H1 (cell line): ENCODE results near the gene AGFG1. TPM values are rescaled to one million over a fixed set of nuclear protein-coding genes. Genes with fewer than 3 reads are reported as not detected.

Experiments used
- CTCF ChIA-PET: fragments of 300-600 bp; sonication (Branson Sonifier 250); formaldehyde crosslinking; loops from one replicate; lab custom pipeline; 2021; ENCODE audit not compliant: partially characterized antibody; lab: Charles Lee
- POLR2A ChIA-PET: fragments of 300-600 bp; sonication (Branson Sonifier 250); formaldehyde crosslinking; loops from one replicate; lab custom pipeline; 2021; ENCODE audit warnings: inconsistent platforms; ENCODE audit not compliant: partially characterized antibody; lab: Charles Lee
- DNase-seq, 2 experiments: peaks; one replicate each; pipeline versions ENCODE4 v3.0.0 to v3.0.0-alpha.2; 2010 to 2022; ENCODE audit warnings: low spot score in 2 of 2, low read depth in 1 of 2, mixed read lengths in 1 of 2
- FAIRE-seq: peaks from 2 replicates; lab custom pipeline; 2011; peaks lifted over from hg19 to GRCh38; lab: Jason Lieb, UNC
- H2AFZ ChIP-seq: 2 replicates; pipeline ENCODE4 v1.8.1; 2012; ENCODE audit warnings: low read length, inconsistent platforms
- H2AK5ac ChIP-seq: 2 replicates; pipeline ENCODE4 v1.6.1; 2013; ENCODE audit warnings: low read depth, low read length
- H2BK120ac ChIP-seq: replicated peaks from 2 replicates; pipeline ENCODE3; 2013; ENCODE audit warnings: low read depth, low read length, inconsistent platforms
- H2BK12ac ChIP-seq: 2 replicates; pipeline ENCODE4 v1.6.1; 2013; ENCODE audit warnings: low read depth, low read length
- H2BK15ac ChIP-seq: 2 replicates; pipeline ENCODE4 v1.6.1; 2013; ENCODE audit warnings: low read length
- H2BK20ac ChIP-seq: 2 replicates; pipeline ENCODE4 v1.6.1; 2013; ENCODE audit warnings: low read length
- H2BK5ac ChIP-seq: 2 replicates; pipeline ENCODE4 v1.6.1; 2013; ENCODE audit warnings: low read depth, low read length
- H3K14ac ChIP-seq: 2 replicates; pipeline ENCODE4 v1.6.1; 2013; ENCODE audit warnings: inconsistent platforms; ENCODE audit not compliant: insufficient read length
- H3K18ac ChIP-seq: 2 replicates; pipeline ENCODE4 v1.6.1; 2013; ENCODE audit warnings: low read length; ENCODE audit errors: extremely low read depth
- H3K23ac ChIP-seq: 2 replicates; pipeline ENCODE4 v1.6.1; 2013; ENCODE audit warnings: inconsistent platforms; ENCODE audit not compliant: insufficient read length
- H3K23me2 ChIP-seq: 2 replicates; pipeline ENCODE4 v1.6.1; 2013; ENCODE audit warnings: low read depth, low read length
- H3K27ac ChIP-seq: 2 replicates; pipeline ENCODE4 v1.6.1; 2011; ENCODE audit warnings: low read depth, low read length, inconsistent platforms
- H3K27me3 ChIP-seq, 4 experiments: replicated peaks in 1 of 4; 1 replicate in 1 of 4; 2 replicates in 3 of 4; pipeline versions ENCODE4 v1.6.1 to v1.8.1; 2011 to 2013; ENCODE audit warnings: low read length in 3 of 4, mild to moderate bottlenecking in 3 of 4, inconsistent platforms in 2 of 4, mixed read lengths in 2 of 4, moderate library complexity in 1 of 4; ENCODE audit not compliant: control insufficient read depth in 3 of 4, insufficient read depth in 3 of 4; ENCODE audit errors: extremely low read depth in 1 of 4
- H3K36me3 ChIP-seq, 4 experiments: 2 replicates each; pipeline versions ENCODE4 v1.6.1 to v1.8.1; 2011 to 2013; ENCODE audit warnings: mild to moderate bottlenecking in 4 of 4, low read length in 3 of 4, moderate library complexity in 2 of 4, control low read depth in 1 of 4, inconsistent platforms in 1 of 4; ENCODE audit not compliant: insufficient read depth in 4 of 4, control insufficient read depth in 2 of 4
- H3K4ac ChIP-seq: replicated peaks from 2 replicates; pipeline ENCODE3; 2013; ENCODE audit warnings: low read length, low read depth, mixed read lengths, inconsistent platforms; ENCODE audit not compliant: insufficient read length
- H3K4me1 ChIP-seq, 4 experiments: replicated peaks in 1 of 4; 1 replicate in 1 of 4; 2 replicates in 3 of 4; pipeline versions ENCODE4 v1.6.1 to v1.8.1; 2011 to 2013; ENCODE audit warnings: low read length in 3 of 4, inconsistent platforms in 2 of 4, mixed read lengths in 1 of 4; ENCODE audit not compliant: insufficient read depth in 4 of 4, control insufficient read depth in 3 of 4
- H3K4me2 ChIP-seq, 2 experiments: 2 replicates each; pipeline versions ENCODE4 v1.6.1 to v1.8.1; 2011 to 2013; ENCODE audit warnings: low read depth in 2 of 2, low read length in 2 of 2, control low read depth in 1 of 2, inconsistent platforms in 1 of 2, mild to moderate bottlenecking in 1 of 2; ENCODE audit not compliant: insufficient read depth in 1 of 2
- H3K4me3 ChIP-seq, 4 experiments: fragments of 200-600, 300-600 bp in 1 of 4; sonication (generic), shearing (Covaris generic), sonication (Bioruptor Twin) in 1 of 4; 2 replicates each; pipeline versions ENCODE4 v1.5.1 to v1.8.1; 2011 to 2016; ENCODE audit warnings: low read length in 4 of 4, low read depth in 3 of 4, control low read depth in 2 of 4, inconsistent platforms in 2 of 4, mild to moderate bottlenecking in 2 of 4, mixed read lengths in 1 of 4, moderate library complexity in 1 of 4; ENCODE audit not compliant: insufficient read depth in 2 of 4; ENCODE audit errors: extremely low read depth in 1 of 4
- H3K56ac ChIP-seq: replicated peaks from 2 replicates; pipeline ENCODE3; 2013; ENCODE audit warnings: low read depth, mild to moderate bottlenecking, mixed read lengths, low read length, inconsistent platforms; ENCODE audit not compliant: insufficient read length
- H3K79me1 ChIP-seq: 2 replicates; pipeline ENCODE4 v1.6.1; 2013; ENCODE audit warnings: low read depth, low read length, control low read depth
- H3K79me2 ChIP-seq, 2 experiments: 2 replicates each; pipeline versions ENCODE4 v1.6.1 to v1.8.1; 2012 to 2013; ENCODE audit warnings: low read length in 2 of 2, mild to moderate bottlenecking in 2 of 2, inconsistent platforms in 1 of 2; ENCODE audit not compliant: insufficient read depth in 2 of 2, control insufficient read depth in 1 of 2
- H3K9ac ChIP-seq, 4 experiments: replicated peaks in 1 of 4; 1 replicate in 1 of 4; 2 replicates in 3 of 4; pipeline versions ENCODE4 v1.6.1 to v1.8.1; 2011 to 2013; ENCODE audit warnings: low read depth in 3 of 4, low read length in 3 of 4, control low read depth in 2 of 4, mild to moderate bottlenecking in 2 of 4, moderate library complexity in 2 of 4, inconsistent platforms in 1 of 4; ENCODE audit errors: extremely low read depth in 1 of 4
- H3K9me3 ChIP-seq, 2 experiments: 2 replicates each; pipeline versions ENCODE4 v1.6.1 to v1.8.1; 2012 to 2013; ENCODE audit warnings: mild to moderate bottlenecking in 2 of 2, moderate library complexity in 2 of 2, control low read depth in 1 of 2, inconsistent platforms in 1 of 2, low read depth in 1 of 2, low read length in 1 of 2, mixed read lengths in 1 of 2; ENCODE audit not compliant: insufficient read depth in 2 of 2
- H4K20me1 ChIP-seq, 2 experiments: replicated peaks in 1 of 2; 2 replicates each; pipeline versions ENCODE3 to v1.8.1; 2011 to 2013; ENCODE audit warnings: inconsistent platforms in 2 of 2, low read length in 2 of 2, mild to moderate bottlenecking in 1 of 2; ENCODE audit not compliant: insufficient read depth in 2 of 2, control insufficient read depth in 1 of 2
- H4K5ac ChIP-seq: 2 replicates; pipeline ENCODE4 v1.6.1; 2013; ENCODE audit warnings: low read length, low read depth, mixed read lengths, inconsistent platforms; ENCODE audit not compliant: insufficient read length
- H4K8ac ChIP-seq: 2 replicates; pipeline ENCODE4 v1.8.0; 2013; ENCODE audit warnings: mild to moderate bottlenecking, moderate library complexity, low read length, inconsistent platforms; ENCODE audit not compliant: insufficient read depth; ENCODE audit errors: extremely low read depth
- H4K91ac ChIP-seq: replicated peaks from 2 replicates; pipeline ENCODE3; 2013; ENCODE audit warnings: low read length, mixed read lengths, inconsistent platforms; ENCODE audit not compliant: insufficient read length
- ASH2L ChIP-seq: fragments of 200-600, 300-600 bp; sonication (generic); IDR thresholded peaks from one replicate; pipeline ENCODE4 v1.7.1; 2017; ENCODE audit warnings: low read length
- BRCA1 ChIP-seq: IDR thresholded peaks from 2 replicates; pipeline ENCODE4 v1.6.1; 2012; ENCODE audit warnings: low read depth, low read length, improper control_type of control experiment
- CBX5 ChIP-seq: fragments of 300-800, 300-1000 bp; sonication (generic); IDR thresholded peaks from 2 replicates; pipeline ENCODE4 v1.7.1; 2016; ENCODE audit warnings: antibody characterized with exemption, low read length, low read depth
- GTF2F1 ChIP-seq: IDR thresholded peaks from 2 replicates; pipeline ENCODE4 v1.6.1; 2012; ENCODE audit warnings: low read depth, low read length, improper control_type of control experiment, borderline replicate concordance
- HDAC2 ChIP-seq, 2 experiments: fragments of 300-600 bp in 1 of 2; sonication (generic) in 1 of 2; IDR thresholded peaks; 2 replicates each; pipeline ENCODE4 v1.6.1; 2011 to 2012; ENCODE audit warnings: low read depth in 2 of 2, low read length in 2 of 2, mild to moderate bottlenecking in 2 of 2, moderate library complexity in 2 of 2, borderline replicate concordance in 1 of 2, inconsistent platforms in 1 of 2
- HDAC6 ChIP-seq: IDR thresholded peaks from one replicate; pipeline ENCODE4 v1.7.1; 2012; ENCODE audit warnings: low read depth, mild to moderate bottlenecking, inconsistent platforms, low read length, moderate library complexity
- SIRT6 ChIP-seq: IDR thresholded peaks from one replicate; pipeline ENCODE4 v1.7.1; 2012; ENCODE audit warnings: low read length, inconsistent platforms
- SP2 ChIP-seq: IDR thresholded peaks from 2 replicates; pipeline ENCODE4 v1.6.1; 2012; ENCODE audit warnings: mild to moderate bottlenecking, low read length, inconsistent platforms
- SP4 ChIP-seq: IDR thresholded peaks from 2 replicates; pipeline ENCODE4 v1.6.1; 2012; ENCODE audit warnings: low read length, inconsistent platforms
- TAF7 ChIP-seq: optimal IDR thresholded peaks from 2 replicates; pipeline ENCODE3; 2011; ENCODE audit warnings: low read depth, mild to moderate bottlenecking, inconsistent platforms, low read length, moderate library complexity, borderline replicate concordance
- WGBS, 2 experiments: shearing (Covaris generic) in 1 of 2; methylation state at CpG; one replicate each; pipeline versions ENCODE4 v1.1.6 to v1.1.7; 2013 to 2015; ENCODE audit warnings: low lambda C conversion rate in 2 of 2, mixed read lengths in 2 of 2, inconsistent platforms in 1 of 2, low coverage in 1 of 2, missing lambda C conversion rate in 1 of 2; ENCODE audit not compliant: insufficient replicate concordance in 2 of 2, insufficient coverage in 1 of 2, insufficient read length in 1 of 2; ENCODE audit errors: extremely low coverage in 1 of 2, missing lambda C conversion rate in 1 of 2; 5-methylcytosine and 5-hydroxymethylcytosine counted together
- polyA plus RNA-seq, 7 experiments: library from polyadenylated mRNA; depleted of rRNA in 3 of 7; stranded (reverse) in 5 of 7; unstranded in 2 of 7; fragments of >200 nt in 5 of 7; fragments of 200-250 nt in 2 of 7; gene quantifications; 1 replicate in 5 of 7; 2 replicates in 1 of 7; 4 replicates in 1 of 7; pipeline versions ENCODE4 v1.2.1 to v1.2.3, GENCODE V29; 2011 to 2013; ENCODE audit warnings: missing spikeins in 2 of 7, mixed read lengths in 2 of 7
- total RNA-seq: library from RNA; stranded (reverse); fragmentation: NEBNext Ultra II Directional; extraction: Animal tissue kit (Norgen Biotek cat#: 25700); gene quantifications from 2 replicates; pipeline ENCODE4 v1.2.1, GENCODE V29; 2021

Gene AGFG1
- total and polyA plus RNA-seq, 2 of the 8 experiments (the other 6 are each of a cell fraction or from before 2014, with no cell fraction given): 102 to 147 TPM

- H2AK5ac ChIP-seq: no peak overlapping the region
- no peak overlapping the region for H4K5ac ChIP-seq
- H3K23ac ChIP-seq: no peak overlapping the region
- no peak overlapping the region for H2BK5ac ChIP-seq
- no peak overlapping the region for H3K9ac ChIP-seq
- no peaks in the 10 kb centered on the region for H3K4me1 ChIP-seq
- H3K4me2 ChIP-seq: no peak overlapping the region
- H4K20me1 ChIP-seq: no peaks in the 10 kb centered on the region
- no peak for DNase-seq
- FAIRE-seq: no peak
- H2BK120ac ChIP-seq: no peak overlapping the region
- no peak overlapping the region for H3K56ac ChIP-seq
- H3K36me3 ChIP-seq: no peaks in the 10 kb centered on the region
- H3K14ac ChIP-seq: no peak overlapping the region
- no peak overlapping the region for H2BK15ac ChIP-seq
- no peak overlapping the region for H3K18ac ChIP-seq
- H3K27ac ChIP-seq: no peak overlapping the region
- H3K4me3 ChIP-seq: no peak overlapping the region
- H4K8ac ChIP-seq: no peak overlapping the region
- no peak overlapping the region for H2AFZ ChIP-seq
- H3K79me2 ChIP-seq: no peaks in the 10 kb centered on the region
- no peak overlapping the region for H4K91ac ChIP-seq
- ChIA-PET CTCF (interaction anchor here (0.8 to 1.4 kb wide), 4 partner anchors 25 to 221 kb away, joined by 3 read pairs; no protein-coding TSS in a partner anchor), POLR2A (interaction anchor here (1.5 kb wide), 1 partner anchor 13 kb away, joined by 3 read pairs; no protein-coding TSS in a partner anchor)
- H2BK12ac ChIP-seq: no peak overlapping the region
- H3K23me2 ChIP-seq: no peaks in the 10 kb centered on the region
- H3K9me3 ChIP-seq: no peaks in the 10 kb centered on the region
- 64% methylated on average over 1 of the region's 1 CpG; no CpG with 5 or more reads in 1 of the 2 experiments for WGBS, 2 experiments
- H3K79me1 ChIP-seq: no peaks in the 10 kb centered on the region
- no peak overlapping the region for H3K4ac ChIP-seq
- no peak overlapping the region for H2BK20ac ChIP-seq
- no peaks in the 10 kb centered on the region for H3K27me3 ChIP-seq
- TF ChIP-seq SP4 (no peak), HDAC2 (IDR thresholded peaks at IDR 0.05; ENCODE audit: borderline replicate concordance in 1 of 2, low read depth in 2 of 2, low read length in 2 of 2) (no peak), SIRT6 (no peak), CBX5 (no peak), HDAC6 (no peak), GTF2F1 (no peak), ASH2L (no peak), SP2 (no peak), TAF7 (no peak), BRCA1 (no peak)
These were observed 98.7 kb downstream of the AGFG1 start for GRCh38 chr2:227570615-227571014.
